Measurements from ENCODE around the gene POC1B. TPM values are rescaled to one million over a fixed set of nuclear protein-coding genes. Genes with fewer than 3 reads are reported as not detected.

Gene POC1B
- total RNA-seq, 2 donors from 2014 or later: 11.9 to 30.7 TPM

- no peak for TF ChIP-seq CTCF (IDR thresholded peaks at IDR 0.05)
- DNase-seq (ENCODE audit: low spot score) (no peak), ATAC-seq (ENCODE audit: insufficient number of reproducible peaks, low FRiP score, low read depth) (no peak)
- no peaks in the 10 kb centered on the region for H3K36me3 ChIP-seq
- peak overlapping the region in 1 of 2 donors; percentile 16 for H3K27ac ChIP-seq
- no peak overlapping the region for H3K4me3 ChIP-seq
- H3K4me1 ChIP-seq (ENCODE audit: control insufficient read depth in 1 of 2, low read depth in 2 of 2): peaks cover 18 to 45% of the 10 kb centered on the region in 2 donors
- H3K27me3 ChIP-seq (replicated peaks; ENCODE audit: insufficient read depth): no peaks in the 10 kb centered on the region
- H3K9me3 ChIP-seq: no peaks in the 10 kb centered on the region
Measured at GRCh38 chr12:89376202-89376529, 149.7 kb downstream of the POC1B start.

- H3K4me1 ChIP-seq (ENCODE audit: control insufficient read depth in 1 of 2, low read depth in 2 of 2): peaks cover 18 to 57% of the 10 kb centered on the region in 2 donors
- ATAC-seq (ENCODE audit: insufficient number of reproducible peaks, low FRiP score, low read depth) (peak; percentile 85), DNase-seq (ENCODE audit: low spot score) (no peak)
- peak overlapping the region; percentile 57 to 87 for H3K27ac ChIP-seq
- TF ChIP-seq CTCF (IDR thresholded peaks at IDR 0.05): no peak
- no peak overlapping the region for H3K4me3 ChIP-seq
- no peaks in the 10 kb centered on the region for H3K9me3 ChIP-seq
- H3K36me3 ChIP-seq: no peaks in the 10 kb centered on the region
- no peaks in the 10 kb centered on the region for H3K27me3 ChIP-seq (replicated peaks; ENCODE audit: insufficient read depth)
Measured at GRCh38 chr12:89373763-89374572, 151.9 kb downstream of the POC1B start.

- H3K27ac ChIP-seq: peak overlapping the region; percentile 54 to 87
- ATAC-seq (ENCODE audit: insufficient number of reproducible peaks, low FRiP score, low read depth): no peak
- no peak for TF ChIP-seq CTCF (IDR thresholded peaks at IDR 0.05)
- H3K4me3 ChIP-seq: no peak overlapping the region
- H3K36me3 ChIP-seq: no peaks in the 10 kb centered on the region
- no peaks in the 10 kb centered on the region for H3K9me3 ChIP-seq
- H3K4me1 ChIP-seq (ENCODE audit: control insufficient read depth in 1 of 2, low read depth in 2 of 2): peaks cover 18 to 57% of the 10 kb centered on the region in 2 donors
- no peak for DNase-seq (ENCODE audit: low spot score)
- no peaks in the 10 kb centered on the region for H3K27me3 ChIP-seq (replicated peaks; ENCODE audit: insufficient read depth)
Measured at GRCh38 chr12:89372584-89373370, 153.1 kb downstream of the POC1B start.

DNA sequence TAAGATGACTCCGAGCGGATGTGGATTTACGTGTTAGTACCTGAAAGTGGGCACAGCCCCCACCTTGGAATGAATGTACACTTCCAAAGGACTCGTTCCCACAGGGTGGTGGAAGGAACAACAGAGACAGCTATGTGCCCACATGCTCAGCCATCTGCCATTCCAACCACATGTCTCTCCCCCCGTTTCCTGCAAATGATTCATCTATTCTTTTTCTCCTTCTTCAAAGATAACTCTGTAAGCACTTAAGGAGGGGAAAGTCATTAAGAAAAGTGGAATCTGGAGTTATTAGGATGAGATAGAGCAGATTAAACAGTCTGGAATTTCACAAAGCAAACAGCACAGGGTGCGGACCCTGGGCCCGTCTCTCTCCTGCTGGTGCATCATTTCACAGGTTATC, 155.0 kb downstream of the POC1B start:
- Histone ChIP-seq H3K36me3 (no peaks in the 10 kb centered on the region), H3K27ac (no peak overlapping the region), H3K4me3 (no peak overlapping the region), H3K9me3 (no peaks in the 10 kb centered on the region), H3K4me1 (ENCODE audit: control insufficient read depth in 1 of 2, low read depth in 2 of 2) (peaks cover 18 to 52% of the 10 kb centered on the region in 2 donors), H3K27me3 (replicated peaks; ENCODE audit: insufficient read depth) (no peaks in the 10 kb centered on the region)
- no peak for ATAC-seq (ENCODE audit: insufficient number of reproducible peaks, low FRiP score, low read depth)
- no peak for TF ChIP-seq CTCF (IDR thresholded peaks at IDR 0.05)
- DNase-seq (ENCODE audit: low spot score): no peak

- H3K27me3 ChIP-seq (replicated peaks; ENCODE audit: insufficient read depth): no peaks in the 10 kb centered on the region
- no peak for TF ChIP-seq CTCF (IDR thresholded peaks at IDR 0.05)
- no peak for ATAC-seq (ENCODE audit: insufficient number of reproducible peaks, low FRiP score, low read depth)
- H3K4me1 ChIP-seq (ENCODE audit: control insufficient read depth in 1 of 2, low read depth in 2 of 2): peaks cover 18 to 48% of the 10 kb centered on the region in 2 donors
- no peak for DNase-seq (ENCODE audit: low spot score)
- H3K27ac ChIP-seq: no peak overlapping the region
- H3K4me3 ChIP-seq: no peak overlapping the region
- no peaks in the 10 kb centered on the region for H3K9me3 ChIP-seq
- no peaks in the 10 kb centered on the region for H3K36me3 ChIP-seq
Measured at GRCh38 chr12:89370421-89370831, 155.4 kb downstream of the POC1B start.

All from thoracic aorta (tissue), 2 donors.